GM12878 (cell line): ENCODE measurements around the gene RPS6KA5. TPM values are rescaled to one million over a fixed set of nuclear protein-coding genes. Genes with fewer than 3 reads are reported as not detected.

Experiments
- ATAC-seq: fragments of 200-7000 bp; cut with Tn5 transposase; 3 replicates; pipeline ENCODE4 v1.9.1; 2020; ENCODE audit warnings: mild to moderate bottlenecking, moderate library complexity
- BruUV-seq: library from RNA; stranded (reverse); fragments of 400-500 nt; replicated peaks from 2 replicates; lab custom pipeline; 2021; lab: Mats Ljungman, UMichigan
- CTCF ChIA-PET: fragments of 300-600 bp; sonication (Branson Sonifier 250); formaldehyde crosslinking; extraction: SDS; loops from one replicate; lab custom pipeline; 2021; ENCODE audit warnings: inconsistent platforms; lab: Yijun Ruan, JAX
- POLR2A ChIA-PET: fragments of 350-600 bp; formaldehyde crosslinking; extraction: SDS; loops from one replicate; lab custom pipeline; 2021; ENCODE audit warnings: inconsistent platforms; lab: Charles Lee
- RAD21 ChIA-PET: fragments of 300-600 bp; sonication (Branson Sonifier 250); formaldehyde crosslinking; loops from one replicate; lab custom pipeline; 2023; ENCODE audit warnings: antibody characterized with exemption; ENCODE audit not compliant: unreplicated experiment; lab: Charles Lee
- SMC1A ChIA-PET: fragments of 300-600 bp; sonication (Branson Sonifier 250); formaldehyde crosslinking; loops from one replicate; lab custom pipeline; 2023; ENCODE audit not compliant: unreplicated experiment, uncharacterized antibody; lab: Charles Lee
- DNase-seq: peaks from one replicate; pipeline ENCODE4 v3.0.0-alpha.2; 2011; ENCODE audit warnings: low read depth, low spot score
- FAIRE-seq: peaks from 3 replicates; lab custom pipeline; 2011; peaks lifted over from hg19 to GRCh38; lab: Jason Lieb, UNC
- H2AFZ ChIP-seq: 2 replicates; pipeline ENCODE4 v1.6.0; 2011; ENCODE audit warnings: low read depth, low read length, control low read depth; ENCODE audit not compliant: control insufficient read depth
- H3K27ac ChIP-seq: 2 replicates; pipeline ENCODE4 v1.5.1; 2011; ENCODE audit warnings: control low read depth; ENCODE audit not compliant: control insufficient read depth, insufficient read depth
- H3K27me3 ChIP-seq, 2 experiments: replicated peaks in 1 of 2; 2 replicates each; pipeline versions ENCODE4 v1.6.0 to v1.6.1; 2011; ENCODE audit warnings: low read length in 1 of 2; ENCODE audit not compliant: control insufficient read depth in 2 of 2, insufficient read depth in 2 of 2
- H3K36me3 ChIP-seq, 2 experiments: 2 replicates each; pipeline ENCODE4 v1.5.1; 2011; ENCODE audit warnings: low read length in 1 of 2; ENCODE audit not compliant: control insufficient read depth in 2 of 2, insufficient read depth in 2 of 2
- H3K4me1 ChIP-seq: 2 replicates; pipeline ENCODE4 v1.6.1; 2011; ENCODE audit warnings: mild to moderate bottlenecking, low read length, moderate library complexity, mixed read lengths; ENCODE audit not compliant: control insufficient read depth, insufficient read depth
- H3K4me2 ChIP-seq: 2 replicates; pipeline ENCODE4 v1.6.0; 2011; ENCODE audit warnings: control low read depth; ENCODE audit not compliant: control insufficient read depth, insufficient read depth
- H3K4me3 ChIP-seq: fragments of 200-600 bp; sonication (generic); 2 replicates; pipeline ENCODE4 v1.5.1; 2016
- H3K79me2 ChIP-seq: 2 replicates; pipeline ENCODE4 v1.6.0; 2011; ENCODE audit warnings: low read length; ENCODE audit not compliant: control insufficient read depth, insufficient read depth
- H3K9ac ChIP-seq: 2 replicates; pipeline ENCODE4 v1.8.0; 2011; ENCODE audit warnings: low read length, control low read depth, mixed read lengths; ENCODE audit not compliant: control insufficient read depth, insufficient read depth
- H3K9me3 ChIP-seq: replicated peaks from 3 replicates; pipeline ENCODE4 v1.5.1; 2011; ENCODE audit warnings: mild to moderate bottlenecking, low read length; ENCODE audit not compliant: control insufficient read depth, insufficient read depth
- H4K20me1 ChIP-seq: 2 replicates; pipeline ENCODE4 v1.6.0; 2011; ENCODE audit not compliant: control insufficient read depth, insufficient read depth
- ATF7 ChIP-seq: fragments of 450-650 bp; IDR thresholded peaks from 2 replicates; pipeline ENCODE4 v1.6.1; 2016; ENCODE audit warnings: low read depth, mild to moderate bottlenecking
- EGR1 ChIP-seq, 2 experiments: IDR thresholded peaks; 1 replicate in 1 of 2; 2 replicates in 1 of 2; pipeline ENCODE4 v1.6.1; 2011 to 2012; ENCODE audit warnings: low read depth in 2 of 2, low read length in 2 of 2, borderline replicate concordance in 1 of 2, mild to moderate bottlenecking in 1 of 2, moderate library complexity in 1 of 2
- EZH2 ChIP-seq: IDR thresholded peaks from 2 replicates; pipeline ENCODE4 v1.6.1; 2012; ENCODE audit warnings: low read depth, mild to moderate bottlenecking, control low read depth, inconsistent platforms, low read length, borderline replicate concordance; ENCODE audit not compliant: control insufficient read depth
- NFYB ChIP-seq: IDR thresholded peaks from 2 replicates; pipeline ENCODE4 v1.6.1; 2011; ENCODE audit warnings: low read depth, mild to moderate bottlenecking, low read length, improper control_type of control experiment, moderate library complexity; ENCODE audit not compliant: insufficient read depth
- PAX8 ChIP-seq: fragments of 450-650 bp; IDR thresholded peaks from 2 replicates; pipeline ENCODE4 v1.6.1; 2017; ENCODE audit warnings: mild to moderate bottlenecking, moderate library complexity
- RUNX3 ChIP-seq: IDR thresholded peaks from 2 replicates; pipeline ENCODE4 v1.6.1; 2012; ENCODE audit warnings: low read length, inconsistent platforms
- WGBS: methylation state at CpG from one replicate; pipeline ENCODE4 v1.1.6; 2016; ENCODE audit warnings: low lambda C conversion rate; ENCODE audit not compliant: insufficient replicate concordance, insufficient coverage; ENCODE audit errors: missing lambda C conversion rate; 5-methylcytosine and 5-hydroxymethylcytosine counted together
- in situ Hi-C: fragments of 300-500 bp; cut with MboI; formaldehyde crosslinking; loops from 9 replicates; pipeline ENCODE4 v1.14.3; 2018; ENCODE audit warnings: mixed read lengths
- intact Hi-C: fragments of 100-400 bp; cut with micrococcal nuclease; formaldehyde crosslinking; loops from one replicate; pipeline ENCODE4 v1.14.2; 2022; ENCODE audit not compliant: unreplicated experiment
- polyA plus RNA-seq, 11 experiments: library from polyadenylated mRNA; depleted of rRNA in 4 of 11; unstranded in 6 of 11; stranded (reverse) in 5 of 11; fragments of >200 nt; fragmentation: Nextera tagmentation in 4 of 11; fragmentation: Illumina TruSeq in 1 of 11; extraction: Ambion mirVana in 4 of 11; extraction: Trizol in 1 of 11; gene quantifications; 1 replicate in 1 of 11; 2 replicates in 10 of 11; pipeline versions ENCODE4 v1.2.1 to v1.2.3, GENCODE V29; 2011 to 2016; ENCODE audit warnings: inconsistent platforms in 2 of 11, missing spikeins in 2 of 11, low read depth in 1 of 11
- total RNA-seq, 4 experiments: library from RNA; depleted of rRNA in 3 of 4; stranded (reverse); fragments of >200 nt in 3 of 4; fragmentation: Illumina TruSeq in 1 of 4; extraction: Trizol in 1 of 4; gene quantifications; 2 replicates each; pipeline versions ENCODE4 v1.2.1 to v1.2.3, GENCODE V29; 2013 to 2021
- TF ChIP-seq, protein P1 (sequence below): IDR thresholded peaks from 2 replicates; pipeline ENCODE4 v1.6.1; 2012; ENCODE audit warnings: low read length, inconsistent platforms
- TF ChIP-seq, protein P2 (sequence below): IDR thresholded peaks from 2 replicates; pipeline ENCODE4 v1.6.1; 2012; ENCODE audit warnings: improper control_type of control experiment, low read depth, low read length; ENCODE audit not compliant: insufficient replicate concordance
- TF ChIP-seq, protein P3 (sequence below): fragments of 150-350 bp; IDR thresholded peaks from 2 replicates; pipeline ENCODE4 v1.6.1; 2014; ENCODE audit warnings: mild to moderate bottlenecking, low read depth, low read length
- TF ChIP-seq, protein P4 (sequence below): IDR thresholded peaks from 2 replicates; pipeline ENCODE4 v1.6.1; 2012; ENCODE audit warnings: low read depth, low read length, improper control_type of control experiment
- TF ChIP-seq, protein P5 (sequence below): IDR thresholded peaks from 2 replicates; pipeline ENCODE4 v1.6.1; 2012; ENCODE audit warnings: low read depth, low read length, improper control_type of control experiment

The RPS6KA5 gene
- total and polyA plus RNA-seq, 10 of the 15 experiments (the other 5 are each of a cell fraction or from before 2014, with no cell fraction given), result 1.4 to 7.0 (median 3.7) TPM

DNA sequence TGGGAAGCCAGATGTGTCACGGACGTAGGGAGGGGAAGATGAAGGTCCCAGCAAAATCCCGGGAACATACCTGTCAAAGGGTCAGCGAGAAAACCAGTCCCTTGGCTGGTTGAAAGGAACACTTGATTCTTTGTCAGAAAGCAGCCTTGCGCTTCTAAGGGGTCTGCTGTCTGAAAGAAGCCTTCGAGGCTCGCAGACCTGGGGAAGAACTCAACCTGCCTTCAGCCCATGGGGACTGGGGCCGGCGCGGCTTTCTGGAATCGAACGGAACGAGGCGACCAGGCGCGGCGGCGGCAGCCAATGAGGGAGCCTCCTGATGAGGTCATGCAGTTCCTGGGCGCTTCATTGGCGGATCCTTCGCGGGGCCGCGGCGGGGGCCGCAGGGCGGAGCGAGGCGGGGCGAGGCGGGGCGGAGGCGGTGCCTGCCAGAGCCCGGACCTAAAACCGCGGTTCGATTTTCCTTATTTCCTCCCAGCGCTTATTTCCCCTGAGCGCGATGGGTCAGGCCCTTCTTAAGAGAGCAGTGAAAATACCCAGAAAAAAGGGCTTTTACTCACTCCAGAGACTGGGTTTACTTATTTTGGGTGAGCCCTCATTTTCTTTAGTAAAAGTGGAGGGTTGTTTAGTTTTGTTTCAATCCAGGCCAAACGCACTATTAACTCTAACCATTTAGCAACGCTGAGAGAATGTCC, 232.4 kb downstream of the RPS6KA5 start:
- DNase-seq (peak; percentile 15), ATAC-seq (peak; percentile 100), FAIRE-seq (peak; percentile 75)
- ChIA-PET POLR2A (no interaction called here), CTCF (no interaction called here), SMC1A (interaction anchor here (1.1 kb wide), 1 partner anchor 28 kb away, joined by 3 read pairs; no protein-coding TSS in a partner anchor), RAD21 (no interaction called here)
- intact Hi-C loops, result no loop called here
- peaks cover 12% of the 10 kb centered on the region for H3K4me1 ChIP-seq
- H2AFZ ChIP-seq, result peak overlapping the region; percentile 77
- peak overlapping the region; percentile 13; the same call in 1 of the 2 replicates for H3K27ac ChIP-seq
- peak overlapping the region; percentile 16; the same call in 1 of the 2 replicates for H3K4me3 ChIP-seq
- no TSS peak for BruUV-seq
- no peaks in the 10 kb centered on the region for H3K36me3 ChIP-seq
- no peak overlapping the region; the same call in 1 of the 2 replicates for H3K9ac ChIP-seq
- in situ Hi-C loops, result no loop called here
- no peaks in the 10 kb centered on the region for H4K20me1 ChIP-seq
- H3K4me2 ChIP-seq, result peak overlapping the region; percentile 80
- peaks cover 2% of the 10 kb centered on the region; the same call in 2 of the 3 replicates for H3K9me3 ChIP-seq
- H3K27me3 ChIP-seq, result no peaks in the 10 kb centered on the region
- H3K79me2 ChIP-seq, result no peaks in the 10 kb centered on the region
- TF ChIP-seq RUNX3, result peak; percentile 33; the same call in 1 of the 2 replicates
- no peak for TF ChIP-seq EZH2
- TF ChIP-seq ATF7, result peak; percentile 74
- TF ChIP-seq, protein P1, sequence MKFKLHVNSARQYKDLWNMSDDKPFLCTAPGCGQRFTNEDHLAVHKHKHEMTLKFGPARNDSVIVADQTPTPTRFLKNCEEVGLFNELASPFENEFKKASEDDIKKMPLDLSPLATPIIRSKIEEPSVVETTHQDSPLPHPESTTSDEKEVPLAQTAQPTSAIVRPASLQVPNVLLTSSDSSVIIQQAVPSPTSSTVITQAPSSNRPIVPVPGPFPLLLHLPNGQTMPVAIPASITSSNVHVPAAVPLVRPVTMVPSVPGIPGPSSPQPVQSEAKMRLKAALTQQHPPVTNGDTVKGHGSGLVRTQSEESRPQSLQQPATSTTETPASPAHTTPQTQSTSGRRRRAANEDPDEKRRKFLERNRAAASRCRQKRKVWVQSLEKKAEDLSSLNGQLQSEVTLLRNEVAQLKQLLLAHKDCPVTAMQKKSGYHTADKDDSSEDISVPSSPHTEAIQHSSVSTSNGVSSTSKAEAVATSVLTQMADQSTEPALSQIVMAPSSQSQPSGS, result peak; percentile 95
- TF ChIP-seq, protein P2, sequence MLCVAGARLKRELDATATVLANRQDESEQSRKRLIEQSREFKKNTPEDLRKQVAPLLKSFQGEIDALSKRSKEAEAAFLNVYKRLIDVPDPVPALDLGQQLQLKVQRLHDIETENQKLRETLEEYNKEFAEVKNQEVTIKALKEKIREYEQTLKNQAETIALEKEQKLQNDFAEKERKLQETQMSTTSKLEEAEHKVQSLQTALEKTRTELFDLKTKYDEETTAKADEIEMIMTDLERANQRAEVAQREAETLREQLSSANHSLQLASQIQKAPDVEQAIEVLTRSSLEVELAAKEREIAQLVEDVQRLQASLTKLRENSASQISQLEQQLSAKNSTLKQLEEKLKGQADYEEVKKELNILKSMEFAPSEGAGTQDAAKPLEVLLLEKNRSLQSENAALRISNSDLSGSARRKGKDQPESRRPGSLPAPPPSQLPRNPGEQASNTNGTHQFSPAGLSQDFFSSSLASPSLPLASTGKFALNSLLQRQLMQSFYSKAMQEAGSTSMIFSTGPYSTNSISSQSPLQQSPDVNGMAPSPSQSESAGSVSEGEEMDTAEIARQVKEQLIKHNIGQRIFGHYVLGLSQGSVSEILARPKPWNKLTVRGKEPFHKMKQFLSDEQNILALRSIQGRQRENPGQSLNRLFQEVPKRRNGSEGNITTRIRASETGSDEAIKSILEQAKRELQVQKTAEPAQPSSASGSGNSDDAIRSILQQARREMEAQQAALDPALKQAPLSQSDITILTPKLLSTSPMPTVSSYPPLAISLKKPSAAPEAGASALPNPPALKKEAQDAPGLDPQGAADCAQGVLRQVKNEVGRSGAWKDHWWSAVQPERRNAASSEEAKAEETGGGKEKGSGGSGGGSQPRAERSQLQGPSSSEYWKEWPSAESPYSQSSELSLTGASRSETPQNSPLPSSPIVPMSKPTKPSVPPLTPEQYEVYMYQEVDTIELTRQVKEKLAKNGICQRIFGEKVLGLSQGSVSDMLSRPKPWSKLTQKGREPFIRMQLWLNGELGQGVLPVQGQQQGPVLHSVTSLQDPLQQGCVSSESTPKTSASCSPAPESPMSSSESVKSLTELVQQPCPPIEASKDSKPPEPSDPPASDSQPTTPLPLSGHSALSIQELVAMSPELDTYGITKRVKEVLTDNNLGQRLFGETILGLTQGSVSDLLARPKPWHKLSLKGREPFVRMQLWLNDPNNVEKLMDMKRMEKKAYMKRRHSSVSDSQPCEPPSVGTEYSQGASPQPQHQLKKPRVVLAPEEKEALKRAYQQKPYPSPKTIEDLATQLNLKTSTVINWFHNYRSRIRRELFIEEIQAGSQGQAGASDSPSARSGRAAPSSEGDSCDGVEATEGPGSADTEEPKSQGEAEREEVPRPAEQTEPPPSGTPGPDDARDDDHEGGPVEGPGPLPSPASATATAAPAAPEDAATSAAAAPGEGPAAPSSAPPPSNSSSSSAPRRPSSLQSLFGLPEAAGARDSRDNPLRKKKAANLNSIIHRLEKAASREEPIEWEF, result no peak
- TF ChIP-seq, protein P3, sequence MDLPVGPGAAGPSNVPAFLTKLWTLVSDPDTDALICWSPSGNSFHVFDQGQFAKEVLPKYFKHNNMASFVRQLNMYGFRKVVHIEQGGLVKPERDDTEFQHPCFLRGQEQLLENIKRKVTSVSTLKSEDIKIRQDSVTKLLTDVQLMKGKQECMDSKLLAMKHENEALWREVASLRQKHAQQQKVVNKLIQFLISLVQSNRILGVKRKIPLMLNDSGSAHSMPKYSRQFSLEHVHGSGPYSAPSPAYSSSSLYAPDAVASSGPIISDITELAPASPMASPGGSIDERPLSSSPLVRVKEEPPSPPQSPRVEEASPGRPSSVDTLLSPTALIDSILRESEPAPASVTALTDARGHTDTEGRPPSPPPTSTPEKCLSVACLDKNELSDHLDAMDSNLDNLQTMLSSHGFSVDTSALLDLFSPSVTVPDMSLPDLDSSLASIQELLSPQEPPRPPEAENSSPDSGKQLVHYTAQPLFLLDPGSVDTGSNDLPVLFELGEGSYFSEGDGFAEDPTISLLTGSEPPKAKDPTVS, result no peak
- TF ChIP-seq, protein P4, sequence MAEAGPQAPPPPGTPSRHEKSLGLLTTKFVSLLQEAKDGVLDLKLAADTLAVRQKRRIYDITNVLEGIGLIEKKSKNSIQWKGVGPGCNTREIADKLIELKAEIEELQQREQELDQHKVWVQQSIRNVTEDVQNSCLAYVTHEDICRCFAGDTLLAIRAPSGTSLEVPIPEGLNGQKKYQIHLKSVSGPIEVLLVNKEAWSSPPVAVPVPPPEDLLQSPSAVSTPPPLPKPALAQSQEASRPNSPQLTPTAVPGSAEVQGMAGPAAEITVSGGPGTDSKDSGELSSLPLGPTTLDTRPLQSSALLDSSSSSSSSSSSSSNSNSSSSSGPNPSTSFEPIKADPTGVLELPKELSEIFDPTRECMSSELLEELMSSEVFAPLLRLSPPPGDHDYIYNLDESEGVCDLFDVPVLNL, result peak; percentile 57; the same call in 1 of the 2 replicates
- peak; percentile 77 for TF ChIP-seq NFYB
- TF ChIP-seq, protein P5, sequence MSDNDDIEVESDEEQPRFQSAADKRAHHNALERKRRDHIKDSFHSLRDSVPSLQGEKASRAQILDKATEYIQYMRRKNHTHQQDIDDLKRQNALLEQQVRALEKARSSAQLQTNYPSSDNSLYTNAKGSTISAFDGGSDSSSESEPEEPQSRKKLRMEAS, result peak; percentile 23; the same call in 1 of the 2 replicates
- TF ChIP-seq PAX8, result no peak
- 0 out of 3 replicates have a peak, but pooled peaks of 1 of the 2 experiments have one; percentile 7 for TF ChIP-seq EGR1 (IDR thresholded peaks at IDR 0.05; ENCODE audit: borderline replicate concordance in 1 of 2, low read depth in 2 of 2, low read length in 2 of 2)
- WGBS, result 4% methylated on average over 42 of the region's 42 CpGs
